ENCODE data around the gene LYPD6B.

DNA sequence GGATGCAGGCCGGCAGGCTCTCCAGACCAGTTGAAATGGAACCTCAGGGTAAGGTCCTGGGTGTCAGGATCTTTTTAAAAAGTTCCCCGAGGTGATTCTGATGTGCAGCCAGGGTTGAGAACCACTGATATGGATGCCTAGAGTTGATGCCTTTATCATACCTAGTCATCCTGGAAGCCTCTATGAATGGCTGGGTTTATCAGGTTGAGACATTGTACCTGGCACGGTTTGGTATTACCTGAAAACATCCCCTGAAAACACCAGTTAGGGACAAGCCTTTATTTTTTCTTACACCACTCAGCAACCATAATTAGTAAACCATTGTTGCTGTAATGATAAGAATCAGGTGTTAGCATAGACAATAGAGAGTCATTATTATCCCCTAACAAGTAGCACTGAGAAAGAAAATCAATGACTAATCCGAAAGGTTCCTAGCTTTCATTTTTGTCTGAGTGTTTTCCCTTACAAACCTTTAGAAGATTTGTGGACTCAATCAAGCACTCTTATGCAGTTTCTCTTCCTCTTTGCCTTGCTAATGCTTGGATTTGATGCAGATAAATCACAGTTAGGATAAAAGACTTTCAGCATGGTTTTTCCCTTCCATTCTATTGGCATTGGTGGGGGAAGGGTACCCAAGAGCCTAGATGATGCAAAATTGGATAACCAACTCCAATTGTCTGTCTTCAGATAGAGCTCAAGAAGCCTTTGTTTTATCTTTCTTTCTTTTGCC is 175.4 kb downstream of the LYPD6B start:
- TF ChIP-seq POLR2A (IDR thresholded peaks at IDR 0.05) (no peak), CTCF (IDR thresholded peaks at IDR 0.05) (no peak)

Data from vagina (tissue), 2 donors.